ENCODE results near the gene FLNC. TPM values are rescaled to one million over a fixed set of nuclear protein-coding genes. Genes with fewer than 3 reads are reported as not detected.

The FLNC gene
- total and polyA plus RNA-seq, 9 of the 15 experiments (the other 6 are each of a cell fraction or from before 2014, with no cell fraction given): 0.90 to 155 (median 28.8) TPM

- TF ChIP-seq SMAD1 (IDR thresholded peaks at IDR 0.05; ENCODE audit: low read depth, low read length, partially characterized antibody) (peak; percentile 71), MED1 (CRISPR knock-in tag; IDR thresholded peaks at IDR 0.05; ENCODE audit: borderline replicate concordance) (no peak), GABPB1 (CRISPR knock-in tag; IDR thresholded peaks at IDR 0.05) (peak; percentile 67; the same call in 1 of the 2 replicates), TEAD2 (tag; IDR thresholded peaks at IDR 0.05) (0 out of 2 replicates have a peak, but pooled peaks have one; percentile 18), MXI1 (IDR thresholded peaks at IDR 0.05; ENCODE audit: low read depth, low read length) (0 out of 2 replicates have a peak, but pooled peaks have one; percentile 24), IRF9 (tag; IDR thresholded peaks at IDR 0.05) (0 out of 2 replicates have a peak, but pooled peaks have one; percentile 42), ZNF766 (CRISPR knock-in tag; conservative IDR thresholded peaks at IDR 0.05) (peak; percentile 64; the same call in 1 of the 2 replicates), GTF2E2 (tag; IDR thresholded peaks at IDR 0.05) (no peak), NR2C1 (IDR thresholded peaks at IDR 0.05) (no peak), NR2C1 (tag; IDR thresholded peaks at IDR 0.05) (no peak), CBX1 (IDR thresholded peaks at IDR 0.05; ENCODE audit: low read depth) (peak; percentile 85; the same call in 1 of the 2 replicates), PHB (CRISPR knock-in tag; IDR thresholded peaks at IDR 0.05) (peak; percentile 40; the same call in 1 of the 2 replicates), PREB (CRISPR knock-in tag; IDR thresholded peaks at IDR 0.05) (peak; percentile 91; the same call in 1 of the 2 replicates), FOXK2 (conservative IDR thresholded peaks at IDR 0.05 in 1 of 2, IDR thresholded peaks at IDR 0.05 in 1 of 2; ENCODE audit: low read depth in 2 of 2) (peak in 1 of 2 experiments; percentile 77; a peak in 2 of 4 replicates), NFE2L1 (tag; IDR thresholded peaks at IDR 0.05; ENCODE audit: borderline replicate concordance, low read depth) (no peak), NFIC (IDR thresholded peaks at IDR 0.05) (peak; percentile 96), ATF7 (IDR thresholded peaks at IDR 0.05) (peak; percentile 86)
- TF ChIP-seq, protein P1, sequence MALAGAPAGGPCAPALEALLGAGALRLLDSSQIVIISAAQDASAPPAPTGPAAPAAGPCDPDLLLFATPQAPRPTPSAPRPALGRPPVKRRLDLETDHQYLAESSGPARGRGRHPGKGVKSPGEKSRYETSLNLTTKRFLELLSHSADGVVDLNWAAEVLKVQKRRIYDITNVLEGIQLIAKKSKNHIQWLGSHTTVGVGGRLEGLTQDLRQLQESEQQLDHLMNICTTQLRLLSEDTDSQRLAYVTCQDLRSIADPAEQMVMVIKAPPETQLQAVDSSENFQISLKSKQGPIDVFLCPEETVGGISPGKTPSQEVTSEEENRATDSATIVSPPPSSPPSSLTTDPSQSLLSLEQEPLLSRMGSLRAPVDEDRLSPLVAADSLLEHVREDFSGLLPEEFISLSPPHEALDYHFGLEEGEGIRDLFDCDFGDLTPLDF (CRISPR knock-in tag; IDR thresholded peaks at IDR 0.05): peak; percentile 73
- TF ChIP-seq, protein P2, sequence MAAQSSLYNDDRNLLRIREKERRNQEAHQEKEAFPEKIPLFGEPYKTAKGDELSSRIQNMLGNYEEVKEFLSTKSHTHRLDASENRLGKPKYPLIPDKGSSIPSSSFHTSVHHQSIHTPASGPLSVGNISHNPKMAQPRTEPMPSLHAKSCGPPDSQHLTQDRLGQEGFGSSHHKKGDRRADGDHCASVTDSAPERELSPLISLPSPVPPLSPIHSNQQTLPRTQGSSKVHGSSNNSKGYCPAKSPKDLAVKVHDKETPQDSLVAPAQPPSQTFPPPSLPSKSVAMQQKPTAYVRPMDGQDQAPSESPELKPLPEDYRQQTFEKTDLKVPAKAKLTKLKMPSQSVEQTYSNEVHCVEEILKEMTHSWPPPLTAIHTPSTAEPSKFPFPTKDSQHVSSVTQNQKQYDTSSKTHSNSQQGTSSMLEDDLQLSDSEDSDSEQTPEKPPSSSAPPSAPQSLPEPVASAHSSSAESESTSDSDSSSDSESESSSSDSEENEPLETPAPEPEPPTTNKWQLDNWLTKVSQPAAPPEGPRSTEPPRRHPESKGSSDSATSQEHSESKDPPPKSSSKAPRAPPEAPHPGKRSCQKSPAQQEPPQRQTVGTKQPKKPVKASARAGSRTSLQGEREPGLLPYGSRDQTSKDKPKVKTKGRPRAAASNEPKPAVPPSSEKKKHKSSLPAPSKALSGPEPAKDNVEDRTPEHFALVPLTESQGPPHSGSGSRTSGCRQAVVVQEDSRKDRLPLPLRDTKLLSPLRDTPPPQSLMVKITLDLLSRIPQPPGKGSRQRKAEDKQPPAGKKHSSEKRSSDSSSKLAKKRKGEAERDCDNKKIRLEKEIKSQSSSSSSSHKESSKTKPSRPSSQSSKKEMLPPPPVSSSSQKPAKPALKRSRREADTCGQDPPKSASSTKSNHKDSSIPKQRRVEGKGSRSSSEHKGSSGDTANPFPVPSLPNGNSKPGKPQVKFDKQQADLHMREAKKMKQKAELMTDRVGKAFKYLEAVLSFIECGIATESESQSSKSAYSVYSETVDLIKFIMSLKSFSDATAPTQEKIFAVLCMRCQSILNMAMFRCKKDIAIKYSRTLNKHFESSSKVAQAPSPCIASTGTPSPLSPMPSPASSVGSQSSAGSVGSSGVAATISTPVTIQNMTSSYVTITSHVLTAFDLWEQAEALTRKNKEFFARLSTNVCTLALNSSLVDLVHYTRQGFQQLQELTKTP (IDR thresholded peaks at IDR 0.05; ENCODE audit: low read depth in 1 of 2, partially characterized antibody in 2 of 2): peak in 1 of 2 experiments; percentile 93
Observed at GRCh38 chr7:128783143-128783861, 46.9 kb upstream of the FLNC start (continued).
